Measurements from ENCODE around the gene GLP1R.

Gene GLP1R

DNA sequence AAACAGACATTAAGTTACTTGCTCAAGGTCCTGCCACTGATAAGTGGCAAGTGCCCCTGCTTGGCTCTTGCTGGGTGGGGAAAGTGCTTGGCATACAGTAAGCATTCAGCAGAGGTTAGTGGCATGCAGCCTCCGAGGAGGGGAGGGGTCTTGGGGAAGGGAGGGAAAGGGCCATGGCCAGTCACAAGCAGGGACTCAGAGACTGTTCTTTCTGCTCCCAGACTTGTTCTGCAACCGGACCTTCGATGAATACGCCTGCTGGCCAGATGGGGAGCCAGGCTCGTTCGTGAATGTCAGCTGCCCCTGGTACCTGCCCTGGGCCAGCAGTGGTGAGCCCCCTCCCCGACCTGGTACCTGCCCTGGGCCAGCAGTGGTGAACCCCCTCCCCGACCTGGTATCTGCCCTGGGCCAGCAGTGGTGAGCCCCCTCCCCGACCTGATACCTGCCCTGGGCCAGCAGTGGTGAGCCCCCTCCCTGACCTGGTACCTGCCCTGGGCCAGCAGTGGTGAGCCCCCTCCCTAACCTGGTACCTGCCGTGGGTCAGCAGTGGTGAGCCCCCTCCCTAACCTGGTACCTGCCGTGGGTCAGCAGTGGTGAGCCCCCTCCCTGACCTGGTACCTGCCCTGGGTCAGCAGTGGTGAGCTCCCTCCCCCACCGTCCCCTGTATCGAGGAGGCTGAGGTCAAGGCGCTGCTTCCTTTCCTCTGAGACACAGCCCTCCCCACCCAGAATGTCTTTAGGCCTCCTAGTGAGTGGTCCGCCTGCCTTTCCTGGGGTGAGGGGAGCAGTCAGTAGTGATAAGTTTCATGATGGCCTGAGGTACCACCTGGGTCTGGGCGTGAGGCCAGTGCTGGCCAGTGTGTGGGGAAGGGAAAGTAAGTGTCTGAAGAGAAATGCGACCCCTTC lies 8.9 kb downstream of the GLP1R start:
- Histone ChIP-seq H3K9me3 (ENCODE audit: severe bottlenecking) (no peaks in the 10 kb centered on the region), H3K27me3 (ENCODE audit: insufficient read depth, low read depth, severe bottlenecking) (no peaks in the 10 kb centered on the region), H3K4me3 (ENCODE audit: low read depth, low read length) (no peak overlapping the region), H3K36me3 (no peaks in the 10 kb centered on the region), H3K27ac (no peak overlapping the region)
- no peak for DNase-seq
- TF ChIP-seq, protein P1, sequence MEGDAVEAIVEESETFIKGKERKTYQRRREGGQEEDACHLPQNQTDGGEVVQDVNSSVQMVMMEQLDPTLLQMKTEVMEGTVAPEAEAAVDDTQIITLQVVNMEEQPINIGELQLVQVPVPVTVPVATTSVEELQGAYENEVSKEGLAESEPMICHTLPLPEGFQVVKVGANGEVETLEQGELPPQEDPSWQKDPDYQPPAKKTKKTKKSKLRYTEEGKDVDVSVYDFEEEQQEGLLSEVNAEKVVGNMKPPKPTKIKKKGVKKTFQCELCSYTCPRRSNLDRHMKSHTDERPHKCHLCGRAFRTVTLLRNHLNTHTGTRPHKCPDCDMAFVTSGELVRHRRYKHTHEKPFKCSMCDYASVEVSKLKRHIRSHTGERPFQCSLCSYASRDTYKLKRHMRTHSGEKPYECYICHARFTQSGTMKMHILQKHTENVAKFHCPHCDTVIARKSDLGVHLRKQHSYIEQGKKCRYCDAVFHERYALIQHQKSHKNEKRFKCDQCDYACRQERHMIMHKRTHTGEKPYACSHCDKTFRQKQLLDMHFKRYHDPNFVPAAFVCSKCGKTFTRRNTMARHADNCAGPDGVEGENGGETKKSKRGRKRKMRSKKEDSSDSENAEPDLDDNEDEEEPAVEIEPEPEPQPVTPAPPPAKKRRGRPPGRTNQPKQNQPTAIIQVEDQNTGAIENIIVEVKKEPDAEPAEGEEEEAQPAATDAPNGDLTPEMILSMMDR (IDR thresholded peaks at IDR 0.05; ENCODE audit: low read depth, low read length) = no peak

- no peaks in the 10 kb centered on the region for H3K36me3 ChIP-seq
- no peaks in the 10 kb centered on the region for H3K9me3 ChIP-seq (ENCODE audit: severe bottlenecking)
- no peak overlapping the region for H3K27ac ChIP-seq
- TF ChIP-seq, protein P1 (IDR thresholded peaks at IDR 0.05; ENCODE audit: low read depth, low read length) = no peak
- DNase-seq = no peak
- no peaks in the 10 kb centered on the region for H3K27me3 ChIP-seq (ENCODE audit: insufficient read depth, low read depth, severe bottlenecking)
- no peak overlapping the region for H3K4me3 ChIP-seq (ENCODE audit: low read depth, low read length)
Observed at GRCh38 chr6:39058471-39059147, 10.0 kb downstream of the GLP1R start.

- TF ChIP-seq, protein P1 (IDR thresholded peaks at IDR 0.05; ENCODE audit: low read depth, low read length) = no peak
- no peak for DNase-seq
- H3K27ac ChIP-seq = no peak overlapping the region
- no peaks in the 10 kb centered on the region for H3K27me3 ChIP-seq (ENCODE audit: insufficient read depth, low read depth, severe bottlenecking)
- no peaks in the 10 kb centered on the region for H3K36me3 ChIP-seq
- H3K9me3 ChIP-seq (ENCODE audit: severe bottlenecking) = no peaks in the 10 kb centered on the region
- H3K4me3 ChIP-seq (ENCODE audit: low read depth, low read length) = no peak overlapping the region
Observed at GRCh38 chr6:39059496-39060310, 11.1 kb downstream of the GLP1R start.

DNA sequence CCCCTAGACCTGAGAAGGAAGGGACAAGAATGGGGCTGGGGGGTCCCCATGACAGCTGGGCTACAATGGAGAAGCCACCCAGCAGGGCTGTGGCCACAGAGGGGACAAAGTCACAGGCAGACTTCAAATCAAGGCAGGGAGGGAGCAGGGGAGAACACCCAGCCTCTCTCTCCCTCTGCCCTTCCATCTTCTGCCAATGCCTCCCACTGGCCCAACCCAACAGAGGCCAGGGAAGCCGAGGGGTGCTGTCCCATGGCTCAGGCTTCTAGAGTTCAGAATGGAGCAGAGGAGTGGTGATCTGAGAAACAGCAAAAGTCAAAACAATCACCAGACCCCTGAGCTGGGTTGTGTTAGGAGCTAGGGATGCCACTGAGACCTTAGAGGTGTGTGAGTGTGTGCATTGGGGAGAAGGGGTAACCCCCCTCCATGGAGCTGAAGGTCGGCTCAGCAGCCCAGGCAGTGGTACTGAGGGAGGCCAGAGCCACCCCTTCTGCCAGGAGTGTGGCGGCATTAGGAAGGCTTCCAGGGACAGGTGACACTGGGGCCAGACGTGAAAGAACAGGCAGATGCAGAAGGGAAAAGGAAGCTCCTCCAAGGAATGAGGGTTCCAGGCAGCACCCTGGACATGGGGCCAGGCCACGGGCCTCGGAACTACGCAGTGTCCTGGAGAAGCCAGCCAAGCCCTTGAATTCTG lies 12.0 kb downstream of the GLP1R start:
- no peaks in the 10 kb centered on the region for H3K36me3 ChIP-seq
- H3K27me3 ChIP-seq (ENCODE audit: insufficient read depth, low read depth, severe bottlenecking) = no peaks in the 10 kb centered on the region
- H3K4me3 ChIP-seq (ENCODE audit: low read depth, low read length) = no peak overlapping the region
- H3K9me3 ChIP-seq (ENCODE audit: severe bottlenecking) = no peaks in the 10 kb centered on the region
- no peak for DNase-seq
- H3K27ac ChIP-seq = no peak overlapping the region
- TF ChIP-seq, protein P1 (IDR thresholded peaks at IDR 0.05; ENCODE audit: low read depth, low read length) = no peak

DNA sequence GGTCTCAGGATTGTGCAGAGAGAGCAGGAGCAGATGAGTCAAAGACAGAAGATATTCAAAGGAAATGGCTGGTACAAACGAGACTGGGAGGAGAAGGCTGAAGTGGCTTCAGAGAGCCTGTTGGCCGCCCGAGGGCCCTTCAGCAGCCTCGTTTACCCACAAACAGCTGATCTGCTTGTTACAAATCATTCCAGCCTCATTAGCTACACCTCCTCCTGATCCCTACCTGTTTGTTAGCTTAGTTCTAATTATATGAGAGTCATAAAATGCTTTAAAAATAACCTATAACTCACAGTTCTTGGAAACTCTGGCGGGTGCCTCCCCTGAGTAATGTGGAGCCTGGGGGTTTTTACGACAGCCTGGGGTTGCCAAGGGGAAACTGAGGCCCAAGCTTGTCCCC lies 12.6 kb downstream of the GLP1R start:
- Histone ChIP-seq H3K36me3 (no peaks in the 10 kb centered on the region), H3K27me3 (ENCODE audit: insufficient read depth, low read depth, severe bottlenecking) (no peaks in the 10 kb centered on the region), H3K4me3 (ENCODE audit: low read depth, low read length) (no peak overlapping the region), H3K9me3 (ENCODE audit: severe bottlenecking) (no peaks in the 10 kb centered on the region), H3K27ac (no peak overlapping the region)
- TF ChIP-seq, protein P1 (IDR thresholded peaks at IDR 0.05; ENCODE audit: low read depth, low read length) = no peak
- DNase-seq = no peak

Measured in WERI-Rb-1 (cell line).